ENCODE results near the gene TMEM178A.

GRCh38 chr2:39755466-39755865 is 89.7 kb downstream of the TMEM178A start:
- TF ChIP-seq CTCF (IDR thresholded peaks at IDR 0.05; ENCODE audit: control extremely low read depth in 1 of 3, insufficient read depth in 1 of 3, low read depth in 1 of 3, low read length in 3 of 3) = no peak
- no peak for TF ChIP-seq POLR2AphosphoS5 (IDR thresholded peaks at IDR 0.05; ENCODE audit: low read depth, low read length)
- TF ChIP-seq CHD1 (IDR thresholded peaks at IDR 0.05; ENCODE audit: low read depth, low read length) = no peak
- no peak for TF ChIP-seq CBX5 (IDR thresholded peaks at IDR 0.05; ENCODE audit: low read depth, low read length)
- TF ChIP-seq JUN (IDR thresholded peaks at IDR 0.05; ENCODE audit: low read depth, low read length) = no peak
- no peak for TF ChIP-seq CBX8 (IDR thresholded peaks at IDR 0.05; ENCODE audit: borderline replicate concordance, low read depth, low read length)
- TF ChIP-seq TAF1 (IDR thresholded peaks at IDR 0.05; ENCODE audit: low read depth, low read length) = no peak
- no peak for TF ChIP-seq POLR2A (IDR thresholded peaks at IDR 0.05; ENCODE audit: control extremely low read depth in 1 of 2, low read depth in 2 of 2, low read length in 2 of 2)
- TF ChIP-seq TEAD4 (IDR thresholded peaks at IDR 0.05; ENCODE audit: low read depth, low read length) = no peak
- TF ChIP-seq YY1 (IDR thresholded peaks at IDR 0.05; ENCODE audit: low read depth, low read length) = no peak
- no peak for TF ChIP-seq RAD21 (IDR thresholded peaks at IDR 0.05 in 1 of 2, conservative IDR thresholded peaks at IDR 0.05 in 1 of 2; ENCODE audit: low read depth in 2 of 2, low read length in 2 of 2)
- TF ChIP-seq EZH2 (IDR thresholded peaks at IDR 0.05; ENCODE audit: low read depth, low read length, severe bottlenecking) = no peak
- TF ChIP-seq TAF7 (optimal IDR thresholded peaks at IDR 0.05; ENCODE audit: borderline replicate concordance, low read depth, low read length) = no peak
- TF ChIP-seq JUND (IDR thresholded peaks at IDR 0.05; ENCODE audit: low read length) = no peak

Data from H1 (cell line).